HepG2 (cell line): ENCODE measurements around the gene CHRFAM7A.
"Not testable (repeated sequence)": the region's sequence is repeated elsewhere in the genome, so short reads cannot be mapped to it uniquely, and the experiment has no call there.

Source experiments
- CREM ChIP-seq, 2 experiments: sonication (generic) in 1 of 2; formaldehyde crosslinking in 1 of 2; IDR thresholded peaks; 2 replicates each; pipeline versions ENCODE4 v1.4.0 to v1.6.1; 2016 to 2020; ENCODE audit warnings: antibody characterized with exemption in 1 of 2, mild to moderate bottlenecking in 1 of 2, missing genetic modification reagents in 1 of 2
- CTCF ChIP-seq: sonication (generic); formaldehyde crosslinking; IDR thresholded peaks from 2 replicates; pipeline ENCODE4 v1.5.0; 2020; ENCODE audit warnings: mild to moderate bottlenecking, missing genetic modification reagents, moderate library complexity
- ELF4 ChIP-seq: sonication (generic); formaldehyde crosslinking; IDR thresholded peaks from 2 replicates; pipeline ENCODE4 v1.5.0; 2020; ENCODE audit warnings: missing genetic modification reagents, mild to moderate bottlenecking, moderate library complexity, borderline replicate concordance
- POLR2AphosphoS5 ChIP-seq: IDR thresholded peaks from 2 replicates; pipeline ENCODE4 v1.6.1; 2012; ENCODE audit warnings: low read depth, low read length
- SMC3 ChIP-seq: IDR thresholded peaks from 2 replicates; pipeline ENCODE4 v1.6.1; 2011; ENCODE audit warnings: low read length, improper control_type of control experiment
- YY1 ChIP-seq: IDR thresholded peaks from 2 replicates; pipeline ENCODE4 v1.6.1; 2011; ENCODE audit warnings: low read length, low read depth, moderate library complexity, mild to moderate bottlenecking; ENCODE audit not compliant: insufficient read depth, insufficient replicate concordance

DNA sequence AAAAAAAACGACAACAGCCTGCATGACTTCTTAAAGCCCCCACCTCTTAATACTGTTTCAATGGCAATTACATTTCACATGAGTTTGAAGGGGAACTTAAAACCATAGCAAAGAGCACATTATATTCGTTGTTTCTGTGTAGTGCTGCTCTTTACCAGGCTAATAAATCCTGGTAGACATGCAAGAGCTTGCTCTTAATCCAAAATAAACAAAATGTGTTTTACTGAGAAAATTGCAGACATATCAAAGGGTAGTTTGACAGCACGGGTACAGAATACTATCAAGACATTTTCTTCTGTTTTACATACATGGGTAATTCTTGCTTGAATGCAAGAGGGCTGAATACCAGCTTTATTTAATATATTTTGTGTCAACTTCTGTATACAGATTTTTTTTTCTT is 45.0 kb upstream of the CHRFAM7A start:
- TF ChIP-seq CTCF (CRISPR knock-in tag); SMC3; ELF4 (CRISPR knock-in tag); YY1; CREM (IDR thresholded peaks at IDR 0.05); CREM (CRISPR knock-in tag; IDR thresholded peaks at IDR 0.05); POLR2AphosphoS5: not testable (repeated sequence)
